Caco-2 (cell line): ENCODE data around the gene PNMA8A. TPM values are rescaled to one million over a fixed set of nuclear protein-coding genes. Genes with fewer than 3 reads are reported as not detected.
"Not testable (repeated sequence)": the region's sequence is repeated elsewhere in the genome, so short reads cannot be mapped to it uniquely, and the experiment has no call there.

ENCODE experiments used
- BruUV-seq: library from RNA; stranded (reverse); fragments of 400-500 nt; replicated peaks from 2 replicates; lab custom pipeline; 2021; lab: Mats Ljungman, UMichigan
- CTCF ChIA-PET: fragments of 300-600 bp; sonication (Branson Sonifier 250); formaldehyde crosslinking; loops from one replicate; lab custom pipeline; 2022; ENCODE audit warnings: antibody characterized with exemption; lab: Charles Lee
- POLR2A ChIA-PET: fragments of 300-600 bp; sonication (Branson Sonifier 250); formaldehyde crosslinking; loops from one replicate; lab custom pipeline; 2022; ENCODE audit warnings: antibody characterized with exemption; lab: Charles Lee
- DNase-seq, 2 experiments: peaks; one replicate each; pipeline versions ENCODE4 v3.0.0 to v3.0.0-alpha.2; 2020 to 2022
- H3K27me3 ChIP-seq: replicated peaks from 2 replicates; pipeline ENCODE4 v1.6.0; 2011; ENCODE audit warnings: low read length; ENCODE audit not compliant: control insufficient read depth, insufficient read depth
- H3K36me3 ChIP-seq: 2 replicates; pipeline ENCODE4 v1.5.1; 2011; ENCODE audit warnings: low read length; ENCODE audit not compliant: control insufficient read depth, insufficient read depth
- H3K4me1 ChIP-seq: fragments of 250-450 bp; sonication (Bioruptor Pico); 2 replicates; pipeline ENCODE4 v1.5.1; 2020; ENCODE audit warnings: mild to moderate bottlenecking
- H3K4me3 ChIP-seq: 2 replicates; pipeline ENCODE4 v1.5.1; 2011; ENCODE audit warnings: low read depth, mild to moderate bottlenecking, control low read depth, low read length
- H3K9me3 ChIP-seq: fragments of 250-450 bp; sonication (Bioruptor Pico); 2 replicates; pipeline ENCODE4 v1.5.1; 2020; ENCODE audit warnings: mild to moderate bottlenecking, moderate library complexity
- H3K27ac Mint-ChIP-seq: one replicate; pipeline ENCODE4 v1.8.0; 2022; ENCODE audit warnings: mixed read lengths; ENCODE audit not compliant: unreplicated experiment
- H3K27me3 Mint-ChIP-seq: one replicate; pipeline ENCODE4 v1.8.0; 2022; ENCODE audit warnings: mixed read lengths; ENCODE audit not compliant: insufficient read depth, unreplicated experiment
- H3K36me3 Mint-ChIP-seq: one replicate; pipeline ENCODE4 v1.8.0; 2022; ENCODE audit warnings: mild to moderate bottlenecking, mixed read lengths; ENCODE audit not compliant: insufficient read depth, unreplicated experiment
- H3K4me1 Mint-ChIP-seq: one replicate; pipeline ENCODE4 v1.8.0; 2022; ENCODE audit warnings: low read depth, mixed read lengths; ENCODE audit not compliant: unreplicated experiment
- H3K4me3 Mint-ChIP-seq: one replicate; pipeline ENCODE4 v1.8.0; 2022; ENCODE audit warnings: mild to moderate bottlenecking, moderate library complexity, mixed read lengths; ENCODE audit not compliant: unreplicated experiment
- H3K9me3 Mint-ChIP-seq: one replicate; pipeline ENCODE4 v1.8.0; 2022; ENCODE audit warnings: mixed read lengths; ENCODE audit not compliant: unreplicated experiment
- CTCF ChIP-seq, 2 experiments: fragments of 200-600 bp in 1 of 2; IDR thresholded peaks; 1 replicate in 1 of 2; 2 replicates in 1 of 2; pipeline versions ENCODE4 v1.5.1 to v1.8.0; 2011 to 2022; ENCODE audit warnings: antibody characterized with exemption in 1 of 2, control low read depth in 1 of 2, inconsistent platforms in 1 of 2, low read depth in 1 of 2, low read length in 1 of 2, mild to moderate bottlenecking in 1 of 2, moderate library complexity in 1 of 2; ENCODE audit not compliant: insufficient read depth in 1 of 2, severe bottlenecking in 1 of 2, unreplicated experiment in 1 of 2
- intact Hi-C: fragments of 100-400 bp; cut with micrococcal nuclease; formaldehyde crosslinking; loops from one replicate; pipeline ENCODE4 v1.10.0; 2022; ENCODE audit not compliant: unreplicated experiment
- total RNA-seq: library from RNA; stranded (reverse); gene quantifications from 2 replicates; pipeline ENCODE4 v1.2.3, GENCODE V29; 2022

PNMA8A gene
- total RNA-seq, 1 experiment from 2014 or later, result not detected

GRCh38 chr19:46442808-46443450 is 28.4 kb downstream of the PNMA8A start:
- CTCF ChIA-PET, result no interaction called here
- H3K27me3 Mint-ChIP-seq, result peaks cover 3% of the 10 kb centered on the region
- no peaks in the 10 kb centered on the region for H3K9me3 Mint-ChIP-seq
- POLR2A ChIA-PET, result no interaction called here
- H3K4me3 ChIP-seq, result no peak overlapping the region
- no peak for TF ChIP-seq CTCF (IDR thresholded peaks at IDR 0.05; ENCODE audit: insufficient read depth in 1 of 2, low read depth in 1 of 2, low read length in 1 of 2, severe bottlenecking in 1 of 2, unreplicated experiment in 1 of 2)
- H3K4me1 Mint-ChIP-seq, result no peaks in the 10 kb centered on the region
- no peaks in the 10 kb centered on the region for H3K9me3 ChIP-seq
- H3K4me1 ChIP-seq, result no peaks in the 10 kb centered on the region
- intact Hi-C loops, result no loop called here
- no peaks in the 10 kb centered on the region for H3K36me3 ChIP-seq
- H3K36me3 Mint-ChIP-seq, result no peaks in the 10 kb centered on the region
- H3K4me3 Mint-ChIP-seq, result no peak overlapping the region
- no peak for DNase-seq
- no peak overlapping the region for H3K27ac Mint-ChIP-seq
- no peaks in the 10 kb centered on the region for H3K27me3 ChIP-seq
- no TSS peak for BruUV-seq

- Histone ChIP-seq H3K27me3 (no peaks in the 10 kb centered on the region), H3K36me3 (no peaks in the 10 kb centered on the region), H3K4me1 (no peaks in the 10 kb centered on the region), H3K4me3 (no peak overlapping the region), H3K9me3 (no peaks in the 10 kb centered on the region)
- no peaks in the 10 kb centered on the region for H3K4me1 Mint-ChIP-seq
- H3K9me3 Mint-ChIP-seq, result no peaks in the 10 kb centered on the region
- intact Hi-C loops, result no loop called here
- H3K4me3 Mint-ChIP-seq, result no peak overlapping the region
- H3K27ac Mint-ChIP-seq, result no peak overlapping the region
- ChIA-PET POLR2A (no interaction called here), CTCF (interaction anchor here (0.6 kb wide), 1 partner anchor 309 kb away, joined by 3 read pairs; no protein-coding TSS in a partner anchor)
- no TSS peak for BruUV-seq
- no peaks in the 10 kb centered on the region for H3K27me3 Mint-ChIP-seq
- no peak for DNase-seq
- H3K36me3 Mint-ChIP-seq, result no peaks in the 10 kb centered on the region
- TF ChIP-seq CTCF (IDR thresholded peaks at IDR 0.05; ENCODE audit: insufficient read depth in 1 of 2, low read depth in 1 of 2, low read length in 1 of 2, severe bottlenecking in 1 of 2, unreplicated experiment in 1 of 2), result no peak
Observed at GRCh38 chr19:46441866-46442265, 29.5 kb downstream of the PNMA8A start.

GRCh38 chr19:46435689-46436088 is 35.7 kb downstream of the PNMA8A start:
- H3K4me1 Mint-ChIP-seq, H3K27ac Mint-ChIP-seq, H3K4me1 ChIP-seq, POLR2A ChIA-PET, H3K9me3 ChIP-seq, H3K36me3 Mint-ChIP-seq, H3K36me3 ChIP-seq, H3K27me3 ChIP-seq, H3K4me3 ChIP-seq, intact Hi-C loops, DNase-seq, BruUV-seq, H3K9me3 Mint-ChIP-seq, H3K4me3 Mint-ChIP-seq, H3K27me3 Mint-ChIP-seq: not testable (repeated sequence)
- CTCF ChIA-PET, result interaction anchor here (0.6 to 1.0 kb wide), 3 partner anchors 19 to 1484 kb away, joined by 3 to 4 read pairs (median 3); no protein-coding TSS in a partner anchor
